Measurements from ENCODE around the gene PPP6R2.
A peak's percentile ranks its signal among the peaks of the same experiment; 100 is the strongest.

Gene PPP6R2

GRCh38 chr22:50468626-50469025 is 125.5 kb downstream of the PPP6R2 start:
- H3K36me3 ChIP-seq (ENCODE audit: control insufficient read depth, insufficient read depth, low read length) = peaks cover 51% of the 10 kb centered on the region
- no peaks in the 10 kb centered on the region for H3K9me3 ChIP-seq (ENCODE audit: control insufficient read depth, insufficient read depth, low read depth, low read length)
- H3K27me3 ChIP-seq (ENCODE audit: control insufficient read depth, insufficient read depth, low read length) = no peaks in the 10 kb centered on the region
- H3K4me3 ChIP-seq (ENCODE audit: low read depth, low read length) = no peak overlapping the region
- H3K4me1 ChIP-seq (ENCODE audit: control insufficient read depth, insufficient read depth, low read length) = peaks cover 26% of the 10 kb centered on the region
- H3K9ac ChIP-seq (ENCODE audit: low read length) = no peak overlapping the region
- no peak overlapping the region for H3K27ac ChIP-seq (ENCODE audit: low read depth, low read length)

DNA sequence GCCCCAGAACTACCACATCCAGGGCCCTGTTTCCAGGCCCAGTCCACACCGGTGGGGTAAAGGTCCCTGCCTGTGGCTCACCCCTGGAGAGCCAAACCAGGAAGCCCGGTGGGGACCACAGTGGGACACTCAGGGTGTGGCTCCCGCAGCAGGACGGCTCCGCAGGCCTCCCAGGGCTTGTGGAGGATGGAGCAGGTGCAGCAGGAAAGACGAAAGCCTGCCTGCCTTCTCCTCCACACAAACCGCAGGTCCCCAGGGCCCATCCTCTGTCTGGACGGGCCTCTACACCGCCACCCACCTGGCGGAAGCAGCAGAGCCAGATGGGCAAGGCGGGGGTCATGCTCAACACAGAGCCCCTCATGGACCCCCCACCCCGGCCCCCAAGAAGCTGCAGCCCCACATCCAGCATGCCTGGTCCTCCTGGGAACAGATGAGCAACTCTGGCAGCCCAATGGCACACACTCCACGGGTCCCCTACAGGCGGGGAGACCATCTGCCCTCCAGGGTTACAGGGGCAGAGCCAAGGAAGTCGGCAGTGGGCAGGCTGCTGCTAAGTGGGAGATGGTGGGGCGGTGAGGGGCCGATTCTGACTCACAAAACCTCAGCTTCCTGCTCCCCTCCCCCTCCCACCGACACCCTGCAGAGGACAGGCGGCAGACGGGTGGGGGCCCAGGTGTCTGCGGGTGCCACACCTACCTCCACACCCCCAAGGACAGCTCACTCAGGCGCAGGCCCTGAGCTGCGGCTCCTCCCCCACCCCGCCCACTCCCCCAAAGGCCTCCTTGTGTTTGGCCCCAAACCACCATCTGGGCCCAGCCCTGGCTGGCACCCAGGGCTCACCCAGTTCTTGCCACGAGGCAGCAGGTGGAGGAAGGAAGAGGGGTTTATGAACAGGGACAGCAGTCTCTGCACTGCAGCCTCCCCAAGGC is 126.5 kb downstream of the PPP6R2 start:
- Histone ChIP-seq H3K4me1 (ENCODE audit: control insufficient read depth, insufficient read depth, low read length) (peaks cover 30% of the 10 kb centered on the region), H3K4me3 (ENCODE audit: low read depth, low read length) (0 out of 2 replicates have a peak overlapping the region, but pooled peaks have one; percentile 21), H3K9me3 (ENCODE audit: control insufficient read depth, insufficient read depth, low read depth, low read length) (no peaks in the 10 kb centered on the region), H3K27ac (ENCODE audit: low read depth, low read length) (no peak overlapping the region), H3K36me3 (ENCODE audit: control insufficient read depth, insufficient read depth, low read length) (peaks cover 41% of the 10 kb centered on the region), H3K9ac (ENCODE audit: low read length) (no peak overlapping the region), H3K27me3 (ENCODE audit: control insufficient read depth, insufficient read depth, low read length) (no peaks in the 10 kb centered on the region)

- no peak overlapping the region for H3K27ac ChIP-seq (ENCODE audit: low read depth, low read length)
Observed at GRCh38 chr22:50470491-50470890, 127.4 kb downstream of the PPP6R2 start.

DNA sequence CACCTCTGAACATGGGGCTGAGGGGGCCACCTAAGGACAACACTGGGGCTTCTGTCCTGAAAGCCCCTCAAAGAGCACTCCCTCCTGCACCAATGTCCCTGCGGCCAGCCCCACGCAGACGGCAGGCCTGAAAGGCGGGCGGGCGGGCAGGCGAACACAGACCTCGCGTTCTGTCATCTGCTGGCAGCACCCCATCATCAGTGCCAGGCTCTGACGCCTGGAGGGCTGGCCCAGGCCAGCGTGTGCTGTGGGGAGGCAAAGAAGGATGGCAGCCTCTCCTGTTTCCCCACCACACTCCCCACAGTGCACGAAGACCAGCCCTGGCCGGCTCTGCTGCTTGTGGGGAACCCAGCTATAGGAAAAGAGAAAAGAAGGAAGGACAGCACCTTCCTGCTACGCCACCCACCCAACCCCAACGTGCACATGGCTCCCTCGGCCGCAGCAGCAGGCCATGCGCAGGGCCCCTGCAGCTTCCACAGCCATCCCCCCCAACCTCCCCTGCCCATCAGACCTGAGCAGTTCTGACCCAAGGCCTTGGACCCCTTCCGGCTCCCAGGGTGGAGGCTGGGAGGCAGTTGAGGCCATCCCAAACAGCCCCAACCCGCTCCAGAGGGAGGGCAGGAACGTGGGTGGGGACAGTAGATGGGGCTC is 128.2 kb downstream of the PPP6R2 start:
- H3K4me1 ChIP-seq (ENCODE audit: control insufficient read depth, insufficient read depth, low read length) = peaks cover 39% of the 10 kb centered on the region

More at GRCh38 chr22:50470491-50470890, 127.4 kb downstream of the PPP6R2 start:
- Histone ChIP-seq H3K4me1 (ENCODE audit: control insufficient read depth, insufficient read depth, low read length) (peaks cover 35% of the 10 kb centered on the region), H3K9ac (ENCODE audit: low read length) (no peak overlapping the region), H3K36me3 (ENCODE audit: control insufficient read depth, insufficient read depth, low read length) (peaks cover 32% of the 10 kb centered on the region), H3K9me3 (ENCODE audit: control insufficient read depth, insufficient read depth, low read depth, low read length) (no peaks in the 10 kb centered on the region), H3K27me3 (ENCODE audit: control insufficient read depth, insufficient read depth, low read length) (no peaks in the 10 kb centered on the region), H3K4me3 (ENCODE audit: low read depth, low read length) (no peak overlapping the region)

GRCh38 chr22:50471962-50472361 is 128.8 kb downstream of the PPP6R2 start:
- Histone ChIP-seq H3K9me3 (ENCODE audit: control insufficient read depth, insufficient read depth, low read depth, low read length) (no peaks in the 10 kb centered on the region), H3K27me3 (ENCODE audit: control insufficient read depth, insufficient read depth, low read length) (no peaks in the 10 kb centered on the region), H3K27ac (ENCODE audit: low read depth, low read length) (no peak overlapping the region), H3K36me3 (ENCODE audit: control insufficient read depth, insufficient read depth, low read length) (peaks cover 18% of the 10 kb centered on the region), H3K4me1 (ENCODE audit: control insufficient read depth, insufficient read depth, low read length) (peaks cover 40% of the 10 kb centered on the region), H3K4me3 (ENCODE audit: low read depth, low read length) (no peak overlapping the region), H3K9ac (ENCODE audit: low read length) (no peak overlapping the region)

More for the DNA sequence above, 128.2 kb downstream of the PPP6R2 start:
- Histone ChIP-seq H3K27ac (ENCODE audit: low read depth, low read length) (no peak overlapping the region), H3K9me3 (ENCODE audit: control insufficient read depth, insufficient read depth, low read depth, low read length) (no peaks in the 10 kb centered on the region), H3K4me3 (ENCODE audit: low read depth, low read length) (no peak overlapping the region), H3K9ac (ENCODE audit: low read length) (no peak overlapping the region), H3K36me3 (ENCODE audit: control insufficient read depth, insufficient read depth, low read length) (peaks cover 24% of the 10 kb centered on the region), H3K27me3 (ENCODE audit: control insufficient read depth, insufficient read depth, low read length) (no peaks in the 10 kb centered on the region)

- peaks cover 46% of the 10 kb centered on the region for H3K4me1 ChIP-seq (ENCODE audit: control insufficient read depth, insufficient read depth, low read length)
Observed at GRCh38 chr22:50473088-50473487, 130.0 kb downstream of the PPP6R2 start.

GRCh38 chr22:50473855-50474671 is 130.9 kb downstream of the PPP6R2 start:
- 0 out of 2 replicates have a peak, but pooled peaks cover 6% of the 10 kb centered on the region for H3K36me3 ChIP-seq (ENCODE audit: control insufficient read depth, insufficient read depth, low read length)
- H3K27me3 ChIP-seq (ENCODE audit: control insufficient read depth, insufficient read depth, low read length) = peaks cover 5% of the 10 kb centered on the region
- H3K4me1 ChIP-seq (ENCODE audit: control insufficient read depth, insufficient read depth, low read length) = peaks cover 44% of the 10 kb centered on the region
- H3K9ac ChIP-seq (ENCODE audit: low read length) = peak overlapping the region; percentile 34
- H3K9me3 ChIP-seq (ENCODE audit: control insufficient read depth, insufficient read depth, low read depth, low read length) = no peaks in the 10 kb centered on the region
- no peak overlapping the region for H3K27ac ChIP-seq (ENCODE audit: low read depth, low read length)
- H3K4me3 ChIP-seq (ENCODE audit: low read depth, low read length) = peak overlapping the region; percentile 73

More at GRCh38 chr22:50473088-50473487, 130.0 kb downstream of the PPP6R2 start:
- H3K27ac ChIP-seq (ENCODE audit: low read depth, low read length) = no peak overlapping the region
- H3K36me3 ChIP-seq (ENCODE audit: control insufficient read depth, insufficient read depth, low read length) = 0 out of 2 replicates have a peak, but pooled peaks cover 8% of the 10 kb centered on the region
- peak overlapping the region; percentile 73; the same call in 1 of the 2 replicates for H3K4me3 ChIP-seq (ENCODE audit: low read depth, low read length)
- no peaks in the 10 kb centered on the region for H3K27me3 ChIP-seq (ENCODE audit: control insufficient read depth, insufficient read depth, low read length)
- no peak overlapping the region for H3K9ac ChIP-seq (ENCODE audit: low read length)
- H3K9me3 ChIP-seq (ENCODE audit: control insufficient read depth, insufficient read depth, low read depth, low read length) = no peaks in the 10 kb centered on the region

GRCh38 chr22:50474710-50475651 is 131.9 kb downstream of the PPP6R2 start, which contains the start of gene SBF1:
Gene SBF1 (minus strand): TSS chr22:50475035. CDS start chr22:50474840, 195 bp downstream.
- Histone ChIP-seq H3K36me3 (ENCODE audit: control insufficient read depth, insufficient read depth, low read length) (0 out of 2 replicates have a peak, but pooled peaks cover 6% of the 10 kb centered on the region), H3K27me3 (ENCODE audit: control insufficient read depth, insufficient read depth, low read length) (peaks cover 13% of the 10 kb centered on the region), H3K4me3 (ENCODE audit: low read depth, low read length) (peak within 1 kb of the TSS; percentile 73), H3K4me1 (ENCODE audit: control insufficient read depth, insufficient read depth, low read length) (peaks cover 35% of the 10 kb centered on the region), H3K9me3 (ENCODE audit: control insufficient read depth, insufficient read depth, low read depth, low read length) (no peaks in the 10 kb centered on the region), H3K27ac (ENCODE audit: low read depth, low read length) (no peak within 1 kb of the TSS), H3K9ac (ENCODE audit: low read length) (peak within 1 kb of the TSS; percentile 74)

DNA sequence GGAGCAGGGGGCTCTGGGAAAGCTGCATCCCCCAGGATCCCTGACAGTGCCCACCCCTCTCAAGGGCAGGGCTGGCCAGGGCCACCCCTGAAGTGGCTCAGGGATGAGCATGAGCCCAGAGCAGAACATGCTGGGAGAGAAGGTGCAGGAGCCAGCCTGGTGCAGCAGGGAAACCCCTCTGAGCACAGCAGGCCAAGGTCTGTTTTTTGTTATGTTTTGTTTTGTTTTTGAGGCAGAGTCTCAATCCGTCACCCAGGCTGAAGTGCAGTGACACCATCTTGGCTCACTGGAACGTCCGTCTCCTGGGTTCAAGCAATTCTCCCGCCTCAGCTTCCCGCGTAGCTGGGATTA is 132.5 kb downstream of the PPP6R2 start:
- Histone ChIP-seq H3K36me3 (ENCODE audit: control insufficient read depth, insufficient read depth, low read length) (0 out of 2 replicates have a peak, but pooled peaks cover 6% of the 10 kb centered on the region), H3K4me3 (ENCODE audit: low read depth, low read length) (peak overlapping the region; percentile 66; the same call in 1 of the 2 replicates), H3K9ac (ENCODE audit: low read length) (no peak overlapping the region), H3K9me3 (ENCODE audit: control insufficient read depth, insufficient read depth, low read depth, low read length) (no peaks in the 10 kb centered on the region), H3K27ac (ENCODE audit: low read depth, low read length) (no peak overlapping the region), H3K27me3 (ENCODE audit: control insufficient read depth, insufficient read depth, low read length) (peaks cover 19% of the 10 kb centered on the region), H3K4me1 (ENCODE audit: control insufficient read depth, insufficient read depth, low read length) (peaks cover 29% of the 10 kb centered on the region)

All from HUES6 (cell line).